HG03558 (cell line): Measurements from ENCODE around the gene SLC36A3.
A peak's percentile ranks its signal among the peaks of the same experiment; 100 is the strongest.
"Not testable (repeated sequence)": the region's sequence is repeated elsewhere in the genome, so short reads cannot be mapped to it uniquely, and the experiment has no call there.

Experiments
- ATAC-seq: cut with Tn5 transposase; IDR thresholded peaks from one replicate; pipeline ENCODE4 v1.9.1; 2021; ENCODE audit warnings: moderate number of reproducible peaks; ENCODE audit not compliant: unreplicated experiment; ENCODE audit errors: extremely low read depth

SLC36A3 gene

GRCh38 chr5:151267491-151268260, 35.9 kb downstream of the SLC36A3 start:
- ATAC-seq, result no peak

- peak; percentile 61 for ATAC-seq
These were observed 39.5 kb downstream of the SLC36A3 start for GRCh38 chr5:151264113-151264512.

- no peak for ATAC-seq
These were observed 41.0 kb downstream of the SLC36A3 start for GRCh38 chr5:151262532-151262931.

- ATAC-seq, result no peak
These were observed 43.6 kb downstream of the SLC36A3 start for GRCh38 chr5:151259931-151260330.

- ATAC-seq, result no peak
These were observed 44.8 kb downstream of the SLC36A3 start for GRCh38 chr5:151258816-151259215.

GRCh38 chr5:151258201-151258611, 45.4 kb downstream of the SLC36A3 start:
- ATAC-seq, result no peak

GRCh38 chr5:151257731-151258181, 45.8 kb downstream of the SLC36A3 start:
- ATAC-seq, result peak; percentile 23

GRCh38 chr5:151255621-151256286, 47.8 kb downstream of the SLC36A3 start:
- no peak for ATAC-seq

- ATAC-seq, result not testable (repeated sequence)
These were observed 48.6 kb downstream of the SLC36A3 start for GRCh38 chr5:151254990-151255389.

- no peak for ATAC-seq
These were observed 49.0 kb downstream of the SLC36A3 start for GRCh38 chr5:151254556-151254955.

GRCh38 chr5:151253605-151253950, 50.0 kb downstream of the SLC36A3 start:
- ATAC-seq, result no peak

- ATAC-seq, result peak; percentile 50
These were observed 50.6 kb downstream of the SLC36A3 start, which contains the start of gene GM2A for GRCh38 chr5:151252762-151253604. TSS of gene GM2A (plus strand) at chr5:151253185. CDS start at chr5:151253217, 32 bp downstream.

GRCh38 chr5:151251621-151252020, 51.9 kb downstream of the SLC36A3 start:
- ATAC-seq, result no peak

- ATAC-seq, result no peak
These were observed 52.5 kb downstream of the SLC36A3 start for GRCh38 chr5:151251001-151251551.

- no peak for ATAC-seq
These were observed 53.1 kb downstream of the SLC36A3 start for GRCh38 chr5:151250346-151251000.

- no peak for ATAC-seq
These were observed 54.3 kb downstream of the SLC36A3 start for GRCh38 chr5:151249281-151249680.

GRCh38 chr5:151248651-151249050, 54.9 kb downstream of the SLC36A3 start:
- ATAC-seq, result no peak

- no peak for ATAC-seq
These were observed 57.8 kb downstream of the SLC36A3 start for GRCh38 chr5:151245680-151246219.

GRCh38 chr5:151244206-151244605, 59.4 kb downstream of the SLC36A3 start:
- ATAC-seq, result no peak

- ATAC-seq, result no peak
These were observed 60.0 kb downstream of the SLC36A3 start for GRCh38 chr5:151243564-151243963.
